Endothelial cell of hepatic sinusoid (primary cell): ENCODE measurements around the gene NCBP2.
"Not testable (repeated sequence)": the region's sequence is repeated elsewhere in the genome, so short reads cannot be mapped to it uniquely, and the experiment has no call there.

Experiments used
- in situ Hi-C: cut with HindIII; loops from 2 replicates; pipeline ENCODE4 v1.10.0; 2017; ENCODE audit warnings: low sequenced_read_pairs

Gene NCBP2

DNA sequence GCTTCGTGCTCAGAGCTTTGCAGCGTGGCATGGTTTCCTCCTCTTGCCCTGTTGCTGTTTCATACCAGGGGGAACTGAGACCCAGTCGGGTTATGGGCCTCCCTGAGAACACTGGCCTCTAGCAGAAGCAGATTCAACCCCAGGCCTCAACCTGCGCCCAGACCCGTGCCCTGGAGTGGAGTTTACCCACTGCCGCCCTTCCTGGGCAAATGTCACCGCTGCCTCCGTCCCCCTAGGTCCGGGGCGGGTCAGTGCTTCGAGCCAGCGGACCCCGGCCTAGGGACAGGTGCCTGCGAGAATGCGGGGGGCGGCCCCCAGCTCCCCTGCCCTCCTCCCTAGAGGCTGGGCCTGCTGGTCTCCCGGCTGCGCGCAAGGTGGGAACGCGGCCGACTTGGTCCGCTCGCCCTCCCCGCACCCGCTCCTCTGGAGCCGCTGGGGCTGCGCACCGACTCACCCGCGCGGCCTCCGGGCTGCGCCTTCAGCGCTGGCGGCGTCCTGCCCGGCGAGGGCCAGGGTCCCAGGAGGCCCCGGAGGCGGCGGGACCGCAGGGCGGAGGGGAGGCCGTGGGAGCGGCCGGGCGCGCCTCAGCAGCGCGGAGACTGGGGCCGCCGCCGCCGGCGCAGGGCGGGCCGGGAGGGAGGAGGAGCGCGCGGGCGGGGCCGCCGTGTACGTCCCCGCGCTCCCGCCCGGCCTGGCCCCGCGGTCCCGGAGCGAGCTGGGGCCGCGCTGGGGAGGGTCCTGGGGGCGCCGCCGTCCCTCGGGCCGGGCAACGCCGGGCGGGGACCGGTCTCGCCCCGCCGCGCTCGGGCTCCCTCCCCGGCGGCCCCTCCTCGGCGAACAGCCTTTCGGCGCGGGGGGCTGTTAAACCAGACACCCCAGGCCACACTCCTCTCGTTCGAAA lies 26.2 kb upstream of the NCBP2 start, which contains the start of gene PIGZ:
TSS of gene PIGZ (minus strand) at position 601 of the 901 bp plus-strand sequence. CDS start 16,802 bp downstream, outside the sequence.
- in situ Hi-C loops = no loop called here

DNA sequence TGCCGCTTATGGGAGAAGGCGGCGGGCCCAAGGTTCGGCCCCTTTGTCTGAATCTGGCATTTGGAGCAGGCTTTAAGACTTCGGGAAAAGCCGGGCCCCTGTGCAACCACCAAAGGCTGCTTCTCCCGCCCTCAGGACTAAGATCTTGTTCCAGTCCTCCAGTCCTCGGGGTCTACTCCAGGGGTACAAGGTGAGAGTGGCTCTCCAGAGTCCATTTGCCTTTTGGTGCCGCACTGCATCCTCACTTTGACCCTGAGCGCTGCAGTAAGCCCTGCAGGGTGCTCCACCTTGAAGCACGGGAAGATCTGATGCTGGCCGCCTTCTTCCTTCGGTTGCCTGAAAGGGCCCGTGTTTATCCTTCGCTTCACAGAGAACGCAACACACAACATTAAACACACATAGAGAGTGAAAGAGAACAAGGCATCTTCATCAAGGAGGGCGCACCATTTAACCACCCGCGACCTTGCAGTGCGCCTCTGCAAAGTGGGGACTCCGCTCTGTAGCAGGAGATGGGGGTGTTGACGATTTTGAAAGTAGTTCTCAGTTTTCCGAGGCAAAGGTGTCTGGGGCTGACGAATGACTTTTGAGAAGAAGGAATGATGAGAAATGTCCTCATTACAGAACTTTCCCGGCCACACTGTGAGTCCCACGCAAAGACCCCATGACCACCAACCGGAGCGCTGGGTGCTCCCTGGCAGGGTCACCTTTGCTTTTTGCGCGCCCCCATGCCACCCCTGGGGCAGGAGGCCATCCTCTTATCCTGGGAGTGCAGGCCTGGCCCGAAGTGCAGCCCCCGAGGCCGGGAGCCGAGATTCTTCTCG lies 25.3 kb upstream of the NCBP2 start:
- in situ Hi-C loops = no loop called here

DNA sequence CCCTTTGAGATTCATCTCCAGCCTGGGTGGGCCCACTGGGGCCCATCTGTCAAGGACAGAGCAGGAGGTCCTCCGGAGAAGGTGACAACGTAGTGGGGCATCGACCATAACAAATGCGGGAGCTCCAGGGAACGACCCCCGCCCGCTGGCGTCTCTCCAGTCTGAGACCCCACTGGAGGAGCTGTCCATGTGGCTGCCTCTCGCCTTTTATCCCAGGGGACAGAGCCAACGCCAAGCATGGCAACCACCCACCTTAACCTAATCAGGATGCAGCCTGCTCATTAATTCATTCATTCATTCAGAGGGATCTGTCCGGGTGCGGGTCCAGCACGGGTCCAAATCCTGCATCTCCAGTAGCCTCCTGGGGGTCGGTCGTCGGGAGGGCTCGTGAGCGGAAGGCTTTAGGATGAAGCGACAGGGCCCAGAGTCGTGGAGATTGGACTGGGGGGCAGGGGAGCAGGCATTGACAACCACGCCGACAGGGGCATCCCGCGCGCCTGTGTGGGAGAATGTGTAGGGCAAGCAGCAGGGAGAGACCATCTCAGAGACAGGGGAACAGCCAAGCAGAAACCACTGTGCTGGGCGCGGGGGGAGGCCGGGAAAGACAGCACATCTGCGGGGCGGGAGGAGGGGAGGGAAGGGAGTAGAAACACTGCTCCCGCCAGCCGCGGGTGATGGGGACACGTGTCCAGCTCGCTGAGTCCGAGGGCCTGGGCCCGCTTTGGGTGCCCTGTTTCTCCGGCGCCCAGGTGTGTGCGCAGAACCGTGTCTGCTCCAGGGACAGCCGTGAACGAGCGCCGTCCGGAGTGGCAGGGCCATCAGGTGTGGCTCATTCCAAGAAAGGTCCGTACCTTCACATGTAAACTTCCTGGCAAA lies 24.4 kb upstream of the NCBP2 start:
- in situ Hi-C loops = no loop called here

DNA sequence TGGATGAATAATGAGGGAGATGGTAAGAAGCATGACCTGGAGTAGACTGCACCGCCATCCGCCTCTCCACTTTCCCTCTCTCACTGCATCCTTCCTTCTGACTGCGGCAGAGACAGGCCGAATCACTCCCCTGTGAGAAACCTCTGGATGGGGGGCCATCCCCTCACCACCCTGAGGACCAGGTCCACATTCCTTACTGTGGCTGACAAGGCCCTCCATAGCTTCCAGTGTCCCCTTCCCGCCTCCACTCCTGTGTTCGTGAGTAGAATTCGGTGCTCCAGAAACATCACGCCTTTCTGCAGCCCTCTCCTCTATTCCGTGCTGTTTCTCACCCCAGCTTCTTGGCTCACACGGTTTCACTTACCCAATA lies 23.5 kb upstream of the NCBP2 start:
- in situ Hi-C loops = no loop called here

DNA sequence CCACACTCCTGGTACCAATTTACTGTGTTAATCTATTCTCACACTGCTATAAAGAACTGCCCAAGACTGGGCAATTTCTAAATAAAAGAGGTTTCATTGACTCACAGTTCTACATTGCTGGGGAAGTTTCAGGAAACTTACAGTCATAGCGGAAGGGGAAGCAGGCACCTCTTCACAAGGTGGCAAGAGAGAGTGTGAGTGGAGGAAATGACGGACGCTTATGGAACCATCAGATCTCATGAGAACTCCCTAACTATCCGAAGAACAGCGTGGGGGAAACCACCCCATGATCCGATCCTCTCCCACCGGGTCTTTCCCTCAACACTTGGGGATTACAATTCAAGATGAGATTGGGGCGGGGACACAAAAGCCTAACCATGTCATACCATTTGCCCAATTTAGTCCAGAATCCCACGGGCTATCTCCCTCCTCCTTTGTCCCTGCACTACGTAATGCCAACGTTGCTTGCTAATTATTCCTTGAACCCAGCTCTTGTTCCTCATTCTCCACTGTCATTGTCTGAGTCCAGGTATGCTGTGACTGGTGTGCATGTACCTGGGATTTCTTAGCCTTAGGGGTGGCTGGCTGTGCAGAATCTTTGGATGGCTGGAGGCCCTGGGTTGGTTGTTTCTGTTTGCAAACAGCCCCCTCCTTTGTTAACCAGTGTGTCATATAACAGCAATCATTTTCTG lies 22.9 kb upstream of the NCBP2 start:
- in situ Hi-C loops = no loop called here

DNA sequence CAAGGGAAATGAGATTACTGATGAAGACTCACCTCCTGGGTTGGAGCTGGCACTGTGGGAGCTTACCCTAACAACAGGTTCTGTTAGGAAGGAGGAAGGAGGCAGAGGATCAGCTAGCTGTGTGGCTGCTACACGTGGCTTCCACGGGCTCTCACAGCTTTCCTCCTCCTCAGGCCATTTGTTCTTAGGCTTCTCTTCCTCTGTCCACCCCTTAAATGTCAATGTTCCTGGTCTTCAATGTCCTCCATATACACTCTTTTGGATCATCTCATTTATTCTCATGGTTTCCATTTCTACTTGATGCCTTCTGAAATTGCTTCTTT lies 21.3 kb upstream of the NCBP2 start:
- in situ Hi-C loops = no loop called here

DNA sequence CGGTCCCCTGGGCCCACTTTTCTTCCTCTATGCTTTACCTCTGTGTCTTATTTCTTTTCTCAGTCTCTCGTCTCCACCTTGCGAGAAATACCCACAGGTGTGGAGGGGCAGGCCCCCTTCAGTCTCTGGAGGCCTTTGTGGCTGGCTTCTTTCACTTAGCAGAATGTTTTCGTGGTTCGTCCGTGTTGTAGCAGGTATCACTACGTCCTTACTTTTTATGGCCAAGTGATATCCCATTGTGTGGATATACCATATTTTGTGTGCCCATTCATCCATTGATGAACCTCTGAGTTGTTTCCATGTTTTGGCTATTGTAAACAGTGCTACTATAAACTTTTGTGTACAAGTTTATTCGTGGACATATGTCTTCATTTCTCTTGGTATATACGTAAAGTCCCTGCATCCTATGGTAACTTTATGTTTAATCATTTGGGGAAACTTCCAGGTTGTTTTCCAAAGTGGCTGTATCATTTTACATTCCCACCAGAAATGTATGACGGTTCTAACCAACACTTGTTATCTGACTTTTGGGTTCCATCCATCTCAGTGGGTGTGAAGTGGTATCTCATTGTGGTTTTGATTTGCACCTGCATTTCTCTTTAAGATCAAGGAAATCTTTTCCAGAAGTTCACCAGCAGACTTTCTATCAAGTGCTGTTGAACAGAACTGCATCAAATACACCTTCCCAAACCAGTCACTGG lies 20.8 kb upstream of the NCBP2 start:
- in situ Hi-C loops = no loop called here

DNA sequence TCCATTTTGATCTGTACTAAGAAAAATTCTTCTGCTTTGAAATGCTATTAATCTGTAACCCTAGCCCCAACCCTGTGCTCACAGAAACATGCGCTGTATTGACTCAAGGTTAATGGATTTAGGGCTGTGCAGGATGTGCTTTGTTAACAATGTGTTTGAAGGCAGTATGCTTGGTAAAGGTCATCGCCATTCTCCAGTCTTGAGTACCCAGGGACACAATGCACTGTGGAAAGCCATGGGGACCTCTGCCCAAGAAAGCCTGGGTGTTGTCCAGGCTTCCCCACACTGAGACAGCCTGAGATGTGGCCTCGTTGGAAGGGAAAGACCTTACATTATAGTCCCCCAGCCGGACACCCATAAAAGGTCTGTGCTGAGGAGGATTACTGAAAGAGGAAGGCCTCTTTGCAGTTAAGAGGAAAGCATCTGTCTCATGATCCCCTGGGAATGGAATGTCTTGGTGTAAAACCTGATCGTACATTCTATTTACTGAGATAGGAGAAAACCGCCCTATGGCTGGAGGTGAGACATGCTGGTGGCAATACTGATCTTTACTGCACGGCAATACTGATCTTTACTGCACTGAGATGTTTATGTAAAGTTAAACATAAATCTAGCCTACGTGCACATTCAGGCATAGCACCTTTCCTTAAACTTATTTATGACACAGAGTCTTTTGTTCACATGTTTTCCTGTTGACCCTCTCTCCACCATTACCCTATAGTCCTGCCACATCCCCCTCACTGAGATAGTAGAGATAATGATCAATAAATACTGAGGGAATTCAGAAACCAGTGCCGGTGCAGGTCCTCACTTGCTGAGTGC lies 20.0 kb upstream of the NCBP2 start:
- in situ Hi-C loops = no loop called here

DNA sequence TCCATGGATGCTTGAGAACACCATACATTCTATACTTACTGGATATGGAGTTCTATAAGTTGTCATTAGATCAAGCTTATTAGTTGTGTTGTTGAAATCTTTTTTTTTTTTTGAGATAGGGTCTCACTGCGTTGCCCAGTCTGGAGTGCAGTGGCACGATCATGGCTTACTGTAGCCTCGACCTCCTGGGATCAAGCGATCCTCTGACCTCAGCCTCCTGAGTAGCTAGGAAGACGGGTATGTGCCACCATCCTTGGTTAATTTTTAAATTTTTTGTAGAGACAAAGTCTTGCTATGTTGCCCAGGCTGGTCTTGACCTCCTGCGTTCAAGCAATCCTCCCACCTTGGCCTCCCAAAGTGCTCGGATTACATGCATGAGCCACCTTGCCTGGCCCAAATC lies 12.5 kb upstream of the NCBP2 start:
- in situ Hi-C loops = no loop called here

DNA sequence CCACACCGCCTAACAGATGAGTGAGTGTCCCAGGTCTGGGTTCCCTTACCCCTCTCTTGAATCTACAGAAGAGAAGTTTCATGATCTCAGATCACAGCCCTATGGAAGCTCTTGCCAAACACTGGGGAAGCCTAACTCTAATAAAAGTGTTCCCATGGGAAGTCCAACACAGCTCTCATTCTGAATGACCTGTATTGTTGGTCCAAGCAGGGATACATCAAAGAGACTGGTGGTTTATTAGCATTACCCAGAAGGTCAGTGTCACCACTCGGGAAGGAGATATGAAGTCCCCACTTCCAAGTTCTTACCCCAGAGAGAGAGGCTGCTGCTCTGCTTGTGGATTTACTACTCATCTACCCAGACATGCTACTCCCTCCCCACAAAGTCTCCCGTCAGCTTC lies 9.0 kb upstream of the NCBP2 start:
- in situ Hi-C loops = no loop called here

DNA sequence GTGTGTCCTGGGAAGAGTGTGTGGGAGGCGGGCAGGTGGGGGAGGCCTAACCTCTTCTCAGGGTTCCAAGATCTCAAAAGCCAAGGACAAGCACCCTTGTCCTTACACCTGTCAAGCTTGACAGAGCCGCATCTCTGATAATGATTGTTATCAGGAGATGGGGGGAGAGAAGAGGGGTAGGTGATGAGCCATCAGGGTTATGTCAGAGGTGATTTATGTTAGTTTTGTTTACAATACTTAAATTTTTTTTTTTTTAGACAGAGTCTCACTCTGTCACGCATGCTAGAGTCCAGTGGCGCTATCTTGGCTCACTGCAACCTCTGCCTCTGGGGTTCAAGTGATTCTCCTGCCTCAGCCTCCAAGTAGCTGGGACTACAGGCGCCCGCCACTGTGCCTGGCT lies 7.4 kb upstream of the NCBP2 start:
- in situ Hi-C loops = loop anchor here (5.0 kb wide), 2 partner anchors 38 to 88 kb away; no protein-coding TSS in a partner anchor

DNA sequence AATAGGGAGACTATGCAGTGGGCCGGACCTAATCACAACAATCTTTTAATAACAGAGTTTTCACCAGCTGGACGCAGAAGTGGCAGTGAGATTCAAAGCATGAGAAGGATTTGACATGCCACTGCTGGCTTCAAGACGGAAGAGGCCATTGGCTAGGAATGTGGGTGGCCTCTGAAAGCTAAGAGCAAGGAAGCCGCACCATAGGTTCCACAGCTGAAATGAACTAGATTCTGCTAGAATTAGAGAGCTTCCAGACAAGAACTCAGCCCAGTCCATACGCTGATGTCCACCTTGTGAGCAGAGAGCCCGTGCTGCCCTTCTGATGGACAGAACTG lies 6.9 kb upstream of the NCBP2 start:
- in situ Hi-C loops = loop anchor here (5.0 kb wide), 2 partner anchors 38 to 88 kb away; no protein-coding TSS in a partner anchor

DNA sequence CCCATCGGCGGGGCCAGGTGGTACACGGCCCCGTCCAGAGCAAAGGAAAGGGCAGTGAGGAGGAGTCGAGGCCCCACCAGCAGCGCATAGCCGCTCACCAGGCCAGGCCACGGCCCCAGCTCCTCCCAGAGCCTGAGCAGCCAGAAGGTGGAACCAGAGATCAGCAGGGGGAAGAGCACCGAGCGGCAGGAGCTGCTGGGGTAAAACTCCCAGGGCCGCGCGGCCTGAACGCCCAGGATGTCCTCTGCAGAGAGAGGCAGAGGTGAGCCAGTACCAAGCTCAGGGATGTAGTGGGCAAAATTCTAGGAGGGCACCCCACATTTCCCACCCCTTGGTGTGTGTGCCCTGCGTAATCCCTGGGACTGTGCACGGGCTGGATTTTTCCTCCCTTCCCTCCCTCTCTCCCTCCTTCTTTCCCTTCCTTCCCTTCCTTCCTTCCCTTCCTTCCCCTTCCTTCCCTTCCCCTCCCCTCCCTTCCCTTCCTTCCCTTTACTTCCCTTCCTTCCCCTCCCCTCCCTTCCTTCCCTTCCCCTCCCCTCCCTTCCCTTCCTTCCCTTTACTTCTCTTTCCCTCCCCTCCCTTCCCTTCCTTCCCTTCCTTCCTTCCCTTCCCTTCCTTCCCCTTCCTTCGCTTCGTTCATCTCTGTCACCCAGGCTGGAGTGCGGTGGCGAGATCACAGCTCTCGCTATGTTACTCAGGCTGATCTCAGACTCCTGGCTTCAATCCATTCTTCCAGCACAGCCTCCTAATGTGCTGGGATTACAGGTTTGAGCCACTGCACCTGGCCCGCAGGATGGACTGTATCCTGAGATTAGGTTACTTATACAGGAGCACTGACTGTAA lies 6.3 kb upstream of the NCBP2 start:
- in situ Hi-C loops = loop anchor here (5.0 kb wide), 2 partner anchors 39 to 89 kb away; no protein-coding TSS in a partner anchor

DNA sequence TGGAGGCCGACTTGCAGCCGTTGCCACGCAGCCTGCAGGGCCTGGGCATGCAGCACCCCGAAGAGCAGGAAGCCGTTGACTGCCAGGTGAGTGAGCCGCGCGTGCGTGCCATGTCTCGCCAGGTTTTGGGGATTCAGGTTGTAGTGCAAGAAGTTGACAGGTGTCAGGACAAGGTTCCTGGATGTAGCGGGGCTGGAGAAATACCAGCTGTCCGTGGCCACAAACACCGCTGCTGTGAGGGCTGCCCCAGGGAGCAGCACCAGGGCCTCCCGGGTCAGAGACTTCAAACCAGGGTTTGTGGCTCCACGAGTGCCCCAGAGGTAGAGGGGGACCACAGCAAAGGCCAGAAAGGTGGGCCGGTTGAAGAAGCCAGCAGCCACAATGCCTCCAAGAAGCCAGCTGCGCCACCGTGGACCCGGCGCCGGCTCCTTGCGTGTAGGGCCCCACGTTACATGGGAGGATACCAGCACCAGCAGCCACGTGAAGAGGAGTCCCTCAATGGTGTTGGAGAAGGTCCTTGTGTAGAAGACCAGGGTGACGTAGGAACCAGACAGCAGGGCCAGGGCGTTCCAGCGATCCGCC lies 5.6 kb upstream of the NCBP2 start:
- in situ Hi-C loops = loop anchor here (5.0 kb wide), 2 partner anchors 39 to 89 kb away; no protein-coding TSS in a partner anchor

DNA sequence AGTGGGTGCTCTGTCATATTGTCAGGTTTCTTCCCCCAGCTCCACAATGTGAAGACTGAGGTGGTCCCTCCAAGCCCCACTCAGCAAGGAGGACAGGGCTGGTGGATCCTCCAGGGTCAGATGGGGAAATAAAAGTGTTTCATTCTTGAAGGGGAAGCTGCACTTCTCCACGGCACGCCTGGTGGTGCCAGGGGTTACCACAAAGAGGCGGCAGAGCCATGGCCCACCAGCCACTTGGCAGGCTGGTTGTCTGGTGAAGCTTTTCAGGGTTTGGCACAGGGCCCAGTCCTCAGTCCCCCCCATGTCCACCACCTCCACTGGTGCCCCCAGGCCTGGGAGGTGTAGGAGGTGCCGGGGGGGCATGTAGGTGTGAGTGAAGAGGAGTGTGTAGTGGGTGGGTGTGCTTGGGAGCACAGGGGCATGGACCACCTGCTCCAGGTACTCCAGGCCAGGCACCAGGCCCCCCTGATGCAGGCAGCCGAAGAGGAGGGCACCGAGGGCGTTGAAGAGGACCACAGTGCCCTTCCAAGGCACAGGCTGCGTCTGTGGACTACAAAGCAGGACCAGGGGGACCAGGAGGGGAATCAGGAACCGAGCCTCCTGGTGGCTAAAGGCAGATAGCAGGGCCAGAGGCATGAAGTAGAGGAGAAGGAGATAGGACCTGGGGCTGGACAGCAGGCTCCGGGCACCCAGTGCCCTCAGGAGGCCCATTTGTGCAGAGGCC lies 5.0 kb upstream of the NCBP2 start:
- in situ Hi-C loops = loop anchor here (5.0 kb wide), 2 partner anchors 40 to 90 kb away; no protein-coding TSS in a partner anchor

DNA sequence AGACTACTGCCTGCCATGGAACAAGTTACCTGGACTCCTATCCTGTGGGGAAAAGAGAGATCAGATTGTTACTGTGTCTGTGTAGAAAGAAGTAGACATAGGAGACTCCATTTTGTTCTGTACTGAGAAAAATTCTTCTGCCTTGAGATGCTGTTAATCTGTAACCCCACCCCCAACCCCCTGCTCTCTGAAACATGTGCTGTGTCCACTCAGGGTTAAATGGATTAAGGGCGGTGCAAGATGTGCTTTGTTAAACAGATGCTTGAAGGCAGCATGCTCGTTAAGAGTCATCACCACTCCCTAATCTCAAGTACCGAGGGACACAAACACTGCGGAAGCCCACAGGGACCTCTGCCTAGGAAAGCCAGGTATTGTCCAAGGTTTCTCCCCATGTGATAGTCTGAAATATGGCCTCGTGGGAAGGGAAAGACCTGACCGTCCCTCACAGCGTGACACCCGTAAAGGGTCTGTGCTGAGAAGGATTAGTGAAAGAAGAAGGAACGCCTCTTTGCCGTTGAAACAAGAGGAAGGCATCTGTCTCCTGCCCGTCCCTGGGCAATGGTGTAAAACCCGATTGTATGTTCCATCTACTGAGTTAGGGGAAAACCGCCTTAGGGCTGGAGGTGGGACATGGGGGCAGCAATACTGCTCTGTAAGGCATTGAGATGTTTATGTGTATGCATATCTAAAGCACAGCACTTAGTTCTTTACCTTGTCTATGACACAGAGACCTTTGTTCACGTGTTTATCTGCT lies 1.9 kb upstream of the NCBP2 start:
- in situ Hi-C loops = not testable (repeated sequence)
